ENCODE measurements around the gene EFNA2. TPM values are rescaled to one million over a fixed set of nuclear protein-coding genes. Genes with fewer than 3 reads are reported as not detected.

Gene EFNA2
- total and polyA plus RNA-seq, 2 of the 8 experiments (the other 6 are each of a cell fraction or from before 2014, with no cell fraction given) = 4.0 to 7.0 TPM

- TF ChIP-seq SP4 (IDR thresholded peaks at IDR 0.05; ENCODE audit: low read length) (no peak), CEBPB (IDR thresholded peaks at IDR 0.05; ENCODE audit: low read depth, low read length) (no peak)
These were observed 25.1 kb downstream of the EFNA2 start (continued) for GRCh38 chr19:1310853-1311180.
